ENCODE data around the gene TMEM169. TPM values are rescaled to one million over a fixed set of nuclear protein-coding genes. Genes with fewer than 3 reads are reported as not detected.
A peak's percentile ranks its signal among the peaks of the same experiment; 100 is the strongest.
"Not testable (repeated sequence)": the region's sequence is repeated elsewhere in the genome, so short reads cannot be mapped to it uniquely, and the experiment has no call there.

Gene TMEM169
- total and polyA plus RNA-seq, 2 donors (not counting 1 experiment from before 2014, with no cell fraction given): 0.28 to 0.84 TPM

GRCh38 chr2:216139884-216140283, 58.2 kb downstream of the TMEM169 start:
- Histone ChIP-seq H2AFZ (ENCODE audit: insufficient read depth, low read depth, low read length, poor library complexity, severe bottlenecking) (no peak overlapping the region), H3K4me2 (replicated peaks; ENCODE audit: low read depth, low read length, poor library complexity, severe bottlenecking) (no peak overlapping the region), H3K79me2 (ENCODE audit: control insufficient read depth, insufficient read depth, low read length) (peaks cover 29% of the 10 kb centered on the region), H3K27me3 (replicated peaks in 1 of 4; ENCODE audit: control extremely low read depth in 1 of 4, control insufficient read depth in 3 of 4, insufficient read depth in 4 of 4, low read length in 3 of 4) (no peaks in the 10 kb centered on the region), H3K4me3 (ENCODE audit: control extremely low read depth in 1 of 5, extremely low read depth in 1 of 5, insufficient read depth in 1 of 5, low read depth in 2 of 5, low read length in 4 of 5) (no peak overlapping the region), H4K20me1 (ENCODE audit: control insufficient read depth, insufficient read depth, low read length, poor library complexity, severe bottlenecking) (peaks cover 11% of the 10 kb centered on the region), H3K36me3 (replicated peaks in 1 of 2; ENCODE audit: control extremely low read depth in 1 of 2, control insufficient read depth in 1 of 2, extremely low read depth in 1 of 2, insufficient read depth in 2 of 2, low read length in 1 of 2) (peaks cover 32 to 94% of the 10 kb centered on the region in 2 experiments), H3K27ac (ENCODE audit: low read length in 2 of 2) (no peak overlapping the region), H3K9ac (ENCODE audit: low read length) (no peak overlapping the region), H3K9me3 (ENCODE audit: control extremely low read depth in 1 of 3, control insufficient read depth in 2 of 3, insufficient read depth in 1 of 3, low read length in 2 of 3) (no peaks in the 10 kb centered on the region), H3K4me1 (ENCODE audit: control insufficient read depth in 2 of 2, insufficient read depth in 2 of 2, low read length in 2 of 2) (no peaks in the 10 kb centered on the region)
- no peaks in the 10 kb centered on the region for H3K9me3 Mint-ChIP-seq (ENCODE audit: insufficient read depth)
- intact Hi-C loops (cut with micrococcal nuclease): loop anchor here (1.0 kb wide), 1 partner anchor 106 kb away; no protein-coding TSS in a partner anchor
- TF ChIP-seq CTCF (IDR thresholded peaks at IDR 0.05) (peak; percentile 60), EZH2 (IDR thresholded peaks at IDR 0.05; ENCODE audit: borderline replicate concordance, insufficient read depth, low read depth, low read length, poor library complexity, severe bottlenecking) (no peak)
- DNase-seq: peak; percentile 45
- ChIA-PET POLR2A (no interaction called here), CTCF (interaction anchor here (1.0 to 2.7 kb wide), 8 partner anchors 22 to 108 kb away, joined by 3 to 10 read pairs (median 4); partner anchors contain the start of genes PECR and TMEM169)
- ATAC-seq (ENCODE audit: low read depth): peak; percentile 28
- no peak overlapping the region for H3K4me3 Mint-ChIP-seq
- H3K27ac Mint-ChIP-seq: no peak overlapping the region
- no peaks in the 10 kb centered on the region for H3K27me3 Mint-ChIP-seq
- H3K4me1 Mint-ChIP-seq: no peaks in the 10 kb centered on the region

GRCh38 chr2:216141516-216141915, 59.8 kb downstream of the TMEM169 start:
- WGBS (ENCODE audit: insufficient coverage): 100% methylated on average over 3 of the region's 4 CpGs
- intact Hi-C loops (cut with micrococcal nuclease); H3K9ac ChIP-seq (ENCODE audit: low read length); H3K4me1 Mint-ChIP-seq; DNase-seq; H3K27ac ChIP-seq (ENCODE audit: low read length in 2 of 2); H3K4me3 Mint-ChIP-seq; H3K27me3 ChIP-seq (replicated peaks in 1 of 4; ENCODE audit: control extremely low read depth in 1 of 4, control insufficient read depth in 3 of 4, insufficient read depth in 4 of 4, low read length in 3 of 4); H2AFZ ChIP-seq (ENCODE audit: insufficient read depth, low read depth, low read length, poor library complexity, severe bottlenecking); H3K27ac Mint-ChIP-seq; H3K9me3 ChIP-seq (ENCODE audit: control extremely low read depth in 1 of 3, control insufficient read depth in 2 of 3, insufficient read depth in 1 of 3, low read length in 2 of 3); POLR2A ChIA-PET; H3K4me1 ChIP-seq (ENCODE audit: control insufficient read depth in 2 of 2, insufficient read depth in 2 of 2, low read length in 2 of 2); ATAC-seq (ENCODE audit: low read depth); H3K27me3 Mint-ChIP-seq; H3K4me3 ChIP-seq (ENCODE audit: control extremely low read depth in 1 of 5, extremely low read depth in 1 of 5, insufficient read depth in 1 of 5, low read depth in 2 of 5, low read length in 4 of 5); H3K9me3 Mint-ChIP-seq (ENCODE audit: insufficient read depth); H3K4me2 ChIP-seq (replicated peaks; ENCODE audit: low read depth, low read length, poor library complexity, severe bottlenecking): not testable (repeated sequence)
- Histone ChIP-seq H3K36me3 (replicated peaks in 1 of 2; ENCODE audit: control extremely low read depth in 1 of 2, control insufficient read depth in 1 of 2, extremely low read depth in 1 of 2, insufficient read depth in 2 of 2, low read length in 1 of 2) (peaks cover 37 to 92% of the 10 kb centered on the region in 2 experiments), H4K20me1 (ENCODE audit: control insufficient read depth, insufficient read depth, low read length, poor library complexity, severe bottlenecking) (peaks cover 11% of the 10 kb centered on the region), H3K79me2 (ENCODE audit: control insufficient read depth, insufficient read depth, low read length) (peaks cover 22% of the 10 kb centered on the region)
- CTCF ChIA-PET: interaction anchor here (0.7 to 2.7 kb wide), 7 partner anchors 8 to 107 kb away, joined by 3 to 10 read pairs (median 4); partner anchors contain the start of genes PECR and TMEM169
